SH-SY5Y (cell line): ENCODE measurements around the gene CIBAR2.

Experiments
- GATA2 ChIP-seq: IDR thresholded peaks from 2 replicates; pipeline ENCODE4 v1.6.1; 2011; ENCODE audit warnings: mild to moderate bottlenecking, low read depth, low read length
- GATA3 ChIP-seq: IDR thresholded peaks from 2 replicates; pipeline ENCODE4 v1.6.1; 2011; ENCODE audit warnings: low read depth, mild to moderate bottlenecking, low read length, moderate library complexity

DNA sequence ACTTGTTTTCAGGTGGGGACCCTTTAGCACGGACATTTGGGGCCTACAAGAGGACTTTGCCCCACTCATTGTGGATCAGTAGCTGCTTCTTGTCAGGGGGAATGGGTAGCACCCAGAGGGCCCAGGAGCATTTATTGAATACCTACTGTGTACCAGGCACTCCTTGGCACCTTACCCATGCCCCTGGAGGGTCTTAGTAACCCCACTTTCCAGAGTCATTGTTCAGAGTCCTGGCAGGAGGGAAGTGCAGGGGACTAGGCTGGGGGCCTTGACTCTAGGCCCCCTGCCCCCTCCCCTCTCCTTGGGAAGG is 21.0 kb upstream of the CIBAR2 start:
- no peak for TF ChIP-seq GATA2
- TF ChIP-seq GATA3, result no peak
